PFSK-1 (cell line): Measurements from ENCODE around the gene CDK5RAP1.

ENCODE experiments used
- POLR2AphosphoS5 ChIP-seq: IDR thresholded peaks from 2 replicates; pipeline ENCODE4 v1.6.1; 2012; ENCODE audit warnings: low read depth, mild to moderate bottlenecking, control low read depth, low read length, moderate library complexity
- SIN3A ChIP-seq: IDR thresholded peaks from 2 replicates; pipeline ENCODE4 v1.6.1; 2012; ENCODE audit warnings: mild to moderate bottlenecking, low read length, moderate library complexity, borderline replicate concordance; ENCODE audit not compliant: insufficient read depth
- TAF1 ChIP-seq: IDR thresholded peaks from 2 replicates; pipeline ENCODE4 v1.6.1; 2012; ENCODE audit warnings: low read length, control low read depth, borderline replicate concordance; ENCODE audit not compliant: insufficient read depth
- TF ChIP-seq, protein P1 (sequence below), 2 experiments: IDR thresholded peaks; 2 replicates each; pipeline versions ENCODE4 v1.6.1 to v1.8.0; 2011 to 2012; ENCODE audit warnings: low read depth in 2 of 2, low read length in 2 of 2, control low read depth in 1 of 2, inconsistent platforms in 1 of 2, mild to moderate bottlenecking in 1 of 2, moderate library complexity in 1 of 2; ENCODE audit not compliant: insufficient read depth in 1 of 2

DNA sequence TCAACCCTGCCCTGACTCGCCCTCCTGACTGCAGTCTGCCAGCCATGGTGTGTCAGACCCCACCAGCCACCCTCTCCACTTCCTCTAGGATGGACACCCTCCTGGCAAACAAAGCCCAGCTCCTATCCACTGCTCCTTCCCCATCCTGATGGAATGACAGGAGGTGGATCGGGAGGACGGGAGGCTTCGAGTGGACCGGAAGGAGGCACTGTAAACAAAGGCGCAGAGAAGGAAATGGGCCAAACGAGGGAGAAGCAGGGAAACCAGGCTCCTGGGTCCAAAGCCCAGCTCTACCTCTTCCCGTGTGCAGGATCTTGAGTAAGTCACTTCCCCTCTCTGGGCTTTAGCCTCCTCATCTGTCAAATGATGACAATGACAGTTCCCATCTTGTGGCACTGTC lies 78.1 kb downstream of the CDK5RAP1 start:
- TF ChIP-seq POLR2AphosphoS5 (no peak), TAF1 (no peak), SIN3A (no peak)
- TF ChIP-seq, protein P1, sequence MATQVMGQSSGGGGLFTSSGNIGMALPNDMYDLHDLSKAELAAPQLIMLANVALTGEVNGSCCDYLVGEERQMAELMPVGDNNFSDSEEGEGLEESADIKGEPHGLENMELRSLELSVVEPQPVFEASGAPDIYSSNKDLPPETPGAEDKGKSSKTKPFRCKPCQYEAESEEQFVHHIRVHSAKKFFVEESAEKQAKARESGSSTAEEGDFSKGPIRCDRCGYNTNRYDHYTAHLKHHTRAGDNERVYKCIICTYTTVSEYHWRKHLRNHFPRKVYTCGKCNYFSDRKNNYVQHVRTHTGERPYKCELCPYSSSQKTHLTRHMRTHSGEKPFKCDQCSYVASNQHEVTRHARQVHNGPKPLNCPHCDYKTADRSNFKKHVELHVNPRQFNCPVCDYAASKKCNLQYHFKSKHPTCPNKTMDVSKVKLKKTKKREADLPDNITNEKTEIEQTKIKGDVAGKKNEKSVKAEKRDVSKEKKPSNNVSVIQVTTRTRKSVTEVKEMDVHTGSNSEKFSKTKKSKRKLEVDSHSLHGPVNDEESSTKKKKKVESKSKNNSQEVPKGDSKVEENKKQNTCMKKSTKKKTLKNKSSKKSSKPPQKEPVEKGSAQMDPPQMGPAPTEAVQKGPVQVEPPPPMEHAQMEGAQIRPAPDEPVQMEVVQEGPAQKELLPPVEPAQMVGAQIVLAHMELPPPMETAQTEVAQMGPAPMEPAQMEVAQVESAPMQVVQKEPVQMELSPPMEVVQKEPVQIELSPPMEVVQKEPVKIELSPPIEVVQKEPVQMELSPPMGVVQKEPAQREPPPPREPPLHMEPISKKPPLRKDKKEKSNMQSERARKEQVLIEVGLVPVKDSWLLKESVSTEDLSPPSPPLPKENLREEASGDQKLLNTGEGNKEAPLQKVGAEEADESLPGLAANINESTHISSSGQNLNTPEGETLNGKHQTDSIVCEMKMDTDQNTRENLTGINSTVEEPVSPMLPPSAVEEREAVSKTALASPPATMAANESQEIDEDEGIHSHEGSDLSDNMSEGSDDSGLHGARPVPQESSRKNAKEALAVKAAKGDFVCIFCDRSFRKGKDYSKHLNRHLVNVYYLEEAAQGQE (IDR thresholded peaks at IDR 0.05; ENCODE audit: insufficient read depth in 1 of 2, low read depth in 2 of 2, low read length in 2 of 2), result no peak
